K562 (cell line): Measurements from ENCODE around the gene HIVEP3. TPM values are rescaled to one million over a fixed set of nuclear protein-coding genes. Genes with fewer than 3 reads are reported as not detected.

Source experiments
- ATAC-seq: fragments of 200-7000 bp; cut with Tn5 transposase; 3 replicates; pipeline ENCODE4 v1.9.1; 2020; ENCODE audit warnings: moderate library complexity
- BruUV-seq: library from RNA; stranded (reverse); fragments of 400-500 nt; replicated peaks from 2 replicates; lab custom pipeline; 2021; lab: Mats Ljungman, UMichigan
- CTCF ChIA-PET: fragments of 300-600 bp; formaldehyde crosslinking; extraction: SDS; loops from one replicate; lab custom pipeline; 2021; ENCODE audit warnings: low intra/inter-chr PET ratio; lab: Yijun Ruan, JAX
- POLR2A ChIA-PET: fragments of 300-600, 350-650 bp; sonication (Branson Sonifier 250); formaldehyde crosslinking; extraction: SDS; loops from one replicate; lab custom pipeline; 2021; ENCODE audit warnings: antibody characterized with exemption, inconsistent platforms; lab: Yijun Ruan, JAX
- DNase-seq, 4 experiments: peaks; one replicate each; pipeline versions ENCODE4 v3.0.0 to v3.0.0-alpha.2; 2011 to 2018; ENCODE audit warnings: low spot score in 3 of 4, mixed read lengths in 3 of 4; ENCODE audit errors: extremely low read depth in 1 of 4
- FAIRE-seq: peaks from 2 replicates; lab custom pipeline; 2011; peaks lifted over from hg19 to GRCh38; lab: Jason Lieb, UNC
- H2AFZ ChIP-seq: 2 replicates; pipeline ENCODE4 v1.6.0; 2011; ENCODE audit warnings: low read depth, low read length, control low read depth, inconsistent platforms
- H3K27ac ChIP-seq: fragments of 200-600 bp; 3 replicates; pipeline ENCODE4 v1.8.0; 2011; ENCODE audit warnings: low read depth, mild to moderate bottlenecking, control low read depth, inconsistent platforms, low read length, moderate library complexity, mixed read lengths; ENCODE audit errors: extremely low read depth
- H3K27me3 ChIP-seq, 2 experiments: fragments of 300-600 bp in 1 of 2; 2 replicates in 1 of 2; 3 replicates in 1 of 2; pipeline versions ENCODE4 v1.6.0 to v1.8.0; 2011; ENCODE audit warnings: inconsistent platforms in 2 of 2, low read length in 2 of 2, mild to moderate bottlenecking in 1 of 2, mixed read lengths in 1 of 2, moderate library complexity in 1 of 2; ENCODE audit not compliant: control insufficient read depth in 2 of 2, insufficient read depth in 2 of 2
- H3K36me3 ChIP-seq: fragments of 300-600 bp; 3 replicates; pipeline ENCODE4 v1.8.0; 2011; ENCODE audit warnings: mild to moderate bottlenecking, low read length, inconsistent platforms; ENCODE audit not compliant: control insufficient read depth, insufficient read depth
- H3K4me1 ChIP-seq, 2 experiments: fragments of 200-600 bp in 1 of 2; replicated peaks in 1 of 2; 2 replicates in 1 of 2; 3 replicates in 1 of 2; pipeline versions ENCODE4 v1.5.1 to v1.8.0; 2011; ENCODE audit warnings: inconsistent platforms in 2 of 2, low read length in 2 of 2, mild to moderate bottlenecking in 1 of 2, mixed read lengths in 1 of 2, moderate library complexity in 1 of 2; ENCODE audit not compliant: control insufficient read depth in 2 of 2, insufficient read depth in 2 of 2
- H3K4me2 ChIP-seq: 2 replicates; pipeline ENCODE4 v1.6.1; 2011; ENCODE audit warnings: low read length, control low read depth, inconsistent platforms, mixed read lengths; ENCODE audit not compliant: insufficient read depth
- H3K4me3 ChIP-seq: fragments of 200-600 bp; sonication (generic), shearing (Covaris generic); 2 replicates; pipeline ENCODE4 v1.5.1; 2016; ENCODE audit warnings: control low read depth, inconsistent platforms
- H3K79me2 ChIP-seq: fragments of 200-600 bp; 3 replicates; pipeline ENCODE4 v1.8.0; 2011; ENCODE audit warnings: low read length, inconsistent platforms; ENCODE audit not compliant: control insufficient read depth, insufficient read depth
- H3K9ac ChIP-seq, 2 experiments: 2 replicates each; pipeline versions ENCODE4 v1.6.0 to v1.6.1; 2011; ENCODE audit warnings: low read depth in 2 of 2, low read length in 2 of 2, control low read depth in 1 of 2, inconsistent platforms in 1 of 2, mild to moderate bottlenecking in 1 of 2, mixed read lengths in 1 of 2; ENCODE audit not compliant: insufficient read depth in 1 of 2
- H3K9me1 ChIP-seq: one replicate; pipeline ENCODE4 v1.6.0; 2011; ENCODE audit warnings: inconsistent platforms, mild to moderate bottlenecking, low read length, moderate library complexity; ENCODE audit not compliant: control insufficient read depth, insufficient read depth
- H3K9me3 ChIP-seq: replicated peaks from 2 replicates; pipeline ENCODE4 v1.5.1; 2011; ENCODE audit warnings: low read depth, low read length, inconsistent platforms; ENCODE audit not compliant: control insufficient read depth, insufficient read depth
- H4K20me1 ChIP-seq: replicated peaks from 2 replicates; pipeline ENCODE4 v1.6.1; 2011; ENCODE audit warnings: low read length, inconsistent platforms, mixed read lengths; ENCODE audit not compliant: control insufficient read depth, insufficient read depth
- ELK1 ChIP-seq: sonication (generic); formaldehyde crosslinking; IDR thresholded peaks from 2 replicates; pipeline ENCODE4 v1.8.1; 2022; ENCODE audit warnings: missing genetic modification reagents
- FOXP1 ChIP-seq: sonication (generic); formaldehyde crosslinking; IDR thresholded peaks from 2 replicates; pipeline ENCODE4 v1.8.0; 2022; ENCODE audit warnings: mild to moderate bottlenecking, missing genetic modification reagents
- FOXP4 ChIP-seq: sonication (generic); formaldehyde crosslinking; IDR thresholded peaks from 2 replicates; pipeline ENCODE4 v1.8.0; 2022; ENCODE audit warnings: mild to moderate bottlenecking, missing genetic modification reagents, borderline replicate concordance
- MCM5 ChIP-seq: fragments of 450-650 bp; IDR thresholded peaks from 2 replicates; pipeline ENCODE4 v1.6.1; 2016; ENCODE audit warnings: low read depth
- PHF21A ChIP-seq: fragments of 450-650 bp; IDR thresholded peaks from 2 replicates; pipeline ENCODE4 v1.6.1; 2017; ENCODE audit warnings: low read depth, borderline replicate concordance
- SREBF2 ChIP-seq: sonication (generic); formaldehyde crosslinking; IDR thresholded peaks from 2 replicates; pipeline ENCODE4 v1.4.0; 2020; ENCODE audit warnings: mild to moderate bottlenecking, missing genetic modification reagents
- TCF7 ChIP-seq: sonication (generic); IDR thresholded peaks from 2 replicates; pipeline ENCODE4 v1.6.1; 2016; ENCODE audit warnings: antibody characterized with exemption, borderline replicate concordance
- TRIM28 ChIP-seq: fragments of 450-650 bp; IDR thresholded peaks from 2 replicates; pipeline ENCODE4 v1.6.1; 2017
- ZNF699 ChIP-seq: fragments of 250-450 bp; sonication (Bioruptor Pico); IDR thresholded peaks from 2 replicates; pipeline ENCODE4 v1.8.0; 2021; ENCODE audit warnings: mild to moderate bottlenecking, moderate library complexity; ENCODE audit not compliant: insufficient replicate concordance
- WGBS: fragments of 100-300 bp; shearing (Covaris generic); methylation state at CpG from one replicate; pipeline ENCODE4 v1.1.6; 2016; ENCODE audit warnings: low coverage, mixed read lengths; ENCODE audit not compliant: insufficient coverage; ENCODE audit errors: missing lambda C conversion rate; 5-methylcytosine and 5-hydroxymethylcytosine counted together
- in situ Hi-C: fragments of 300-500 bp; cut with MboI; formaldehyde crosslinking; loops from 4 replicates; pipeline ENCODE4 v1.15.0; 2018; ENCODE audit warnings: inconsistent platforms, mixed read lengths
- intact Hi-C: fragments of 100-400 bp; cut with micrococcal nuclease; formaldehyde crosslinking; loops from 2 replicates; pipeline ENCODE4 v1.14.2; 2022
- polyA plus RNA-seq, 8 experiments: library from polyadenylated mRNA; depleted of rRNA in 4 of 8; stranded (reverse) in 5 of 8; unstranded in 3 of 8; fragments of >200 nt; fragmentation: Nextera tagmentation in 2 of 8; fragmentation: Illumina TruSeq in 1 of 8; extraction: Ambion mirVana in 2 of 8; extraction: Trizol in 1 of 8; gene quantifications; 2 replicates each; pipeline versions ENCODE4 v1.2.1 to v1.2.3, GENCODE V29; 2011 to 2014; ENCODE audit warnings: inconsistent platforms in 1 of 8, missing spikeins in 1 of 8
- total RNA-seq, 7 experiments: library from RNA; depleted of rRNA in 6 of 7; stranded (reverse); fragments of >200 nt in 6 of 7; fragmentation: Illumina TruSeq in 2 of 7; extraction: Trizol in 2 of 7; gene quantifications; 2 replicates each; pipeline versions ENCODE4 v1.2.1 to v1.2.3, GENCODE V29; 2011 to 2021; ENCODE audit warnings: low replicate concordance in 1 of 7
- TF ChIP-seq, protein P1 (sequence below): fragments of 450-650 bp; formaldehyde crosslinking; IDR thresholded peaks from 2 replicates; pipeline ENCODE4 v1.4.0; 2020; ENCODE audit warnings: mild to moderate bottlenecking, mixed read lengths
- TF ChIP-seq, protein P2 (sequence below): sonication (generic); formaldehyde crosslinking; IDR thresholded peaks from 2 replicates; pipeline ENCODE4 v1.8.0; 2022; ENCODE audit warnings: missing genetic modification reagents, mild to moderate bottlenecking, borderline replicate concordance

HIVEP3 gene
- total and polyA plus RNA-seq, 9 of the 15 experiments (the other 6 are each of a cell fraction or from before 2014, with no cell fraction given): 0.09 to 0.58 (median 0.34) TPM; not detected in 1

- H3K9ac ChIP-seq: no peak overlapping the region
- no peaks in the 10 kb centered on the region for H3K79me2 ChIP-seq
- ATAC-seq (no peak), FAIRE-seq (no peak), DNase-seq (no peak)
- peaks cover 0 to 5% of the 10 kb centered on the region in 2 experiments; a peak in 1 of 5 replicates for H3K4me1 ChIP-seq
- H3K36me3 ChIP-seq: no peaks in the 10 kb centered on the region
- H3K9me3 ChIP-seq: no peaks in the 10 kb centered on the region
- no peak overlapping the region for H3K27ac ChIP-seq
- in situ Hi-C loops: no loop called here
- no peak overlapping the region for H2AFZ ChIP-seq
- CTCF ChIA-PET: no interaction called here
- H3K4me3 ChIP-seq: no peak overlapping the region
- 3% methylated on average over 4 of the region's 4 CpGs for WGBS
- H3K9me1 ChIP-seq: no peaks in the 10 kb centered on the region
- no peaks in the 10 kb centered on the region for H4K20me1 ChIP-seq
- BruUV-seq: no TSS peak
- H3K4me2 ChIP-seq: no peak overlapping the region
- TF ChIP-seq ELK1 (CRISPR knock-in tag): no peak
- no peak for TF ChIP-seq MCM5
- no peak for TF ChIP-seq SREBF2 (CRISPR knock-in tag)
- TF ChIP-seq TCF7: no peak
- TF ChIP-seq, protein P1, sequence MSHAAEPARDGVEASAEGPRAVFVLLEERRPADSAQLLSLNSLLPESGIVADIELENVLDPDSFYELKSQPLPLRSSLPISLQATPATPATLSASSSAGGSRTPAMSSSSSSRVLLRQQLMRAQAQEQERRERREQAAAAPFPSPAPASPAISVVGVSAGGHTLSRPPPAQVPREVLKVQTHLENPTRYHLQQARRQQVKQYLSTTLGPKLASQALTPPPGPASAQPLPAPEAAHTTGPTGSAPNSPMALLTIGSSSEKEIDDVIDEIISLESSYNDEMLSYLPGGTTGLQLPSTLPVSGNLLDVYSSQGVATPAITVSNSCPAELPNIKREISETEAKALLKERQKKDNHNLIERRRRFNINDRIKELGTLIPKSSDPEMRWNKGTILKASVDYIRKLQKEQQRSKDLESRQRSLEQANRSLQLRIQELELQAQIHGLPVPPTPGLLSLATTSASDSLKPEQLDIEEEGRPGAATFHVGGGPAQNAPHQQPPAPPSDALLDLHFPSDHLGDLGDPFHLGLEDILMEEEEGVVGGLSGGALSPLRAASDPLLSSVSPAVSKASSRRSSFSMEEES: no peak
- no peak for TF ChIP-seq ZNF699
- TF ChIP-seq, protein P2, sequence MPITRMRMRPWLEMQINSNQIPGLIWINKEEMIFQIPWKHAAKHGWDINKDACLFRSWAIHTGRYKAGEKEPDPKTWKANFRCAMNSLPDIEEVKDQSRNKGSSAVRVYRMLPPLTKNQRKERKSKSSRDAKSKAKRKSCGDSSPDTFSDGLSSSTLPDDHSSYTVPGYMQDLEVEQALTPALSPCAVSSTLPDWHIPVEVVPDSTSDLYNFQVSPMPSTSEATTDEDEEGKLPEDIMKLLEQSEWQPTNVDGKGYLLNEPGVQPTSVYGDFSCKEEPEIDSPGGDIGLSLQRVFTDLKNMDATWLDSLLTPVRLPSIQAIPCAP (CRISPR knock-in tag): no peak
- TF ChIP-seq FOXP1 (CRISPR knock-in tag): no peak
- TF ChIP-seq PHF21A: no peak
- no peak for TF ChIP-seq FOXP4
- TF ChIP-seq TRIM28: no peak
- TF ChIP-seq, all 486 proteins: peak for 0
- POLR2A ChIA-PET: interaction anchor here (1.3 kb wide), 1 partner anchor 16 kb away, joined by 3 read pairs; no protein-coding TSS in a partner anchor
- intact Hi-C loops: no loop called here
- H3K27me3 ChIP-seq: peaks cover 0 to 42% of the 10 kb centered on the region in 2 experiments; a peak in 1 of 5 replicates
These were observed 192.4 kb downstream of the HIVEP3 start for GRCh38 chr1:41726292-41726691.
